ENCODE data around the gene INF2.
A peak's percentile ranks its signal among the peaks of the same experiment; 100 is the strongest.

INF2 gene

DNA sequence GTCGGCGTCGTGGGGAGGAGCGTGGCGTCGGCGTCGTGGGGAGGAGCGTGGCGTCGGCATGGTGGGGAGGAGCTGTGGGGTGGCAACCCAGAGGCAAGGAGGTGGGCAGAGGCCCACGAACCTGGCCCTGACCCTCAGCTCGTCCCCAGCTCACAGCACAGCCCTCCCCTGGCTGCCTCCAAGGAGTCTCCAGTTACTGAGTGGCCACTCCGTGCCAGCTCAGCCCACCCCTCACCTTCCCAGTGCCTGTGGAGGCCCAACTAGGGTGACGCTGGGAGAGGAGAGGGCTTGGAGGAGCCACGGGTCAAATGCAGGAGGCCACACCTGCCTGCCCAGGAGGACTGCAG, 40.4 kb downstream of the INF2 start:
- Histone ChIP-seq H3F3A (ENCODE audit: insufficient read depth, low read length) (no peaks in the 10 kb centered on the region), H4K20me1 (ENCODE audit: insufficient read depth, low read length) (no peaks in the 10 kb centered on the region), H3K27me3 (replicated peaks; ENCODE audit: insufficient read depth, low read length) (peaks cover 28% of the 10 kb centered on the region), H3K27ac (ENCODE audit: low read length) (no peak overlapping the region), H3K36me3 (replicated peaks; ENCODE audit: insufficient read depth, low read length) (no peaks in the 10 kb centered on the region), H3K4me3 (ENCODE audit: low read length) (no peak overlapping the region), H3K4me2 (ENCODE audit: low read depth, low read length) (no peak overlapping the region), H2AFZ (ENCODE audit: low read length) (no peak overlapping the region), H3K9me3 (replicated peaks; ENCODE audit: insufficient read depth, low read length) (no peaks in the 10 kb centered on the region), H3K79me2 (ENCODE audit: low read length) (no peaks in the 10 kb centered on the region), H3K9me2 (replicated peaks; ENCODE audit: insufficient read depth, low read length) (no peaks in the 10 kb centered on the region), H3K4me1 (ENCODE audit: low read length) (no peaks in the 10 kb centered on the region), H3K9ac (ENCODE audit: low read length) (no peak overlapping the region)
- TF ChIP-seq EZH2 (optimal IDR thresholded peaks at IDR 0.05; ENCODE audit: low read depth, low read length) (no peak), EZH2phosphoT487 (IDR thresholded peaks at IDR 0.05; ENCODE audit: low read length) (no peak)
- TF ChIP-seq, protein P1, sequence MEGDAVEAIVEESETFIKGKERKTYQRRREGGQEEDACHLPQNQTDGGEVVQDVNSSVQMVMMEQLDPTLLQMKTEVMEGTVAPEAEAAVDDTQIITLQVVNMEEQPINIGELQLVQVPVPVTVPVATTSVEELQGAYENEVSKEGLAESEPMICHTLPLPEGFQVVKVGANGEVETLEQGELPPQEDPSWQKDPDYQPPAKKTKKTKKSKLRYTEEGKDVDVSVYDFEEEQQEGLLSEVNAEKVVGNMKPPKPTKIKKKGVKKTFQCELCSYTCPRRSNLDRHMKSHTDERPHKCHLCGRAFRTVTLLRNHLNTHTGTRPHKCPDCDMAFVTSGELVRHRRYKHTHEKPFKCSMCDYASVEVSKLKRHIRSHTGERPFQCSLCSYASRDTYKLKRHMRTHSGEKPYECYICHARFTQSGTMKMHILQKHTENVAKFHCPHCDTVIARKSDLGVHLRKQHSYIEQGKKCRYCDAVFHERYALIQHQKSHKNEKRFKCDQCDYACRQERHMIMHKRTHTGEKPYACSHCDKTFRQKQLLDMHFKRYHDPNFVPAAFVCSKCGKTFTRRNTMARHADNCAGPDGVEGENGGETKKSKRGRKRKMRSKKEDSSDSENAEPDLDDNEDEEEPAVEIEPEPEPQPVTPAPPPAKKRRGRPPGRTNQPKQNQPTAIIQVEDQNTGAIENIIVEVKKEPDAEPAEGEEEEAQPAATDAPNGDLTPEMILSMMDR (IDR thresholded peaks at IDR 0.05; ENCODE audit: low read length) = no peak
- DNase-seq = no peak

DNA sequence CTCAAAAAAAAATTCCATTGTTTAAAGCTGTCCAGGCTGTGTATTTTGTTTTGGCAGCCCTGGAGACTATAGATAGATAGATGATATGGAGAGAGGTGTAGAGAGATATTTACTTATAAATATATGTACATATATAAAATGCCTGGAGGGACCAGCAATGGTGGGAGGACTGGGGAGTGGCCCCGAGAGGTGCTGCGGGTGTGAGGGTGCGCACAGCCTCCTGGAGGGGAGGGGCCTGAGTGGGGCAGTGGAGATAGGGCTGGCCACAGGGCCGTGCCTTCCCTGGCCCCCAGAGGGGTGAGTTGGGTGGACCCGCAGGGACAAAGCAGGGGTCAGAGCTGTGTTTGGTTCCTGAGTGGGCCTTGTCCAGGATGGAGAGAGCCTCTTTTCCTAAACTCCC, 41.1 kb downstream of the INF2 start:
- H3K4me1 ChIP-seq (ENCODE audit: low read length) = no peaks in the 10 kb centered on the region
- H3K27ac ChIP-seq (ENCODE audit: low read length) = no peak overlapping the region
- DNase-seq = no peak
- peaks cover 21% of the 10 kb centered on the region for H3K27me3 ChIP-seq (replicated peaks; ENCODE audit: insufficient read depth, low read length)
- no peaks in the 10 kb centered on the region for H4K20me1 ChIP-seq (ENCODE audit: insufficient read depth, low read length)
- no peak overlapping the region for H3K4me3 ChIP-seq (ENCODE audit: low read length)
- no peaks in the 10 kb centered on the region for H3K9me3 ChIP-seq (replicated peaks; ENCODE audit: insufficient read depth, low read length)
- H3K79me2 ChIP-seq (ENCODE audit: low read length) = no peaks in the 10 kb centered on the region
- no peaks in the 10 kb centered on the region for H3K9me2 ChIP-seq (replicated peaks; ENCODE audit: insufficient read depth, low read length)
- H3K4me2 ChIP-seq (ENCODE audit: low read depth, low read length) = no peak overlapping the region
- H3F3A ChIP-seq (ENCODE audit: insufficient read depth, low read length) = no peaks in the 10 kb centered on the region
- no peaks in the 10 kb centered on the region for H3K36me3 ChIP-seq (replicated peaks; ENCODE audit: insufficient read depth, low read length)
- no peak overlapping the region for H3K9ac ChIP-seq (ENCODE audit: low read length)
- no peak overlapping the region for H2AFZ ChIP-seq (ENCODE audit: low read length)
- TF ChIP-seq EZH2phosphoT487 (IDR thresholded peaks at IDR 0.05; ENCODE audit: low read length) = no peak
- TF ChIP-seq, protein P1 (IDR thresholded peaks at IDR 0.05; ENCODE audit: low read length) = no peak
- no peak for TF ChIP-seq EZH2 (optimal IDR thresholded peaks at IDR 0.05; ENCODE audit: low read depth, low read length)

DNA sequence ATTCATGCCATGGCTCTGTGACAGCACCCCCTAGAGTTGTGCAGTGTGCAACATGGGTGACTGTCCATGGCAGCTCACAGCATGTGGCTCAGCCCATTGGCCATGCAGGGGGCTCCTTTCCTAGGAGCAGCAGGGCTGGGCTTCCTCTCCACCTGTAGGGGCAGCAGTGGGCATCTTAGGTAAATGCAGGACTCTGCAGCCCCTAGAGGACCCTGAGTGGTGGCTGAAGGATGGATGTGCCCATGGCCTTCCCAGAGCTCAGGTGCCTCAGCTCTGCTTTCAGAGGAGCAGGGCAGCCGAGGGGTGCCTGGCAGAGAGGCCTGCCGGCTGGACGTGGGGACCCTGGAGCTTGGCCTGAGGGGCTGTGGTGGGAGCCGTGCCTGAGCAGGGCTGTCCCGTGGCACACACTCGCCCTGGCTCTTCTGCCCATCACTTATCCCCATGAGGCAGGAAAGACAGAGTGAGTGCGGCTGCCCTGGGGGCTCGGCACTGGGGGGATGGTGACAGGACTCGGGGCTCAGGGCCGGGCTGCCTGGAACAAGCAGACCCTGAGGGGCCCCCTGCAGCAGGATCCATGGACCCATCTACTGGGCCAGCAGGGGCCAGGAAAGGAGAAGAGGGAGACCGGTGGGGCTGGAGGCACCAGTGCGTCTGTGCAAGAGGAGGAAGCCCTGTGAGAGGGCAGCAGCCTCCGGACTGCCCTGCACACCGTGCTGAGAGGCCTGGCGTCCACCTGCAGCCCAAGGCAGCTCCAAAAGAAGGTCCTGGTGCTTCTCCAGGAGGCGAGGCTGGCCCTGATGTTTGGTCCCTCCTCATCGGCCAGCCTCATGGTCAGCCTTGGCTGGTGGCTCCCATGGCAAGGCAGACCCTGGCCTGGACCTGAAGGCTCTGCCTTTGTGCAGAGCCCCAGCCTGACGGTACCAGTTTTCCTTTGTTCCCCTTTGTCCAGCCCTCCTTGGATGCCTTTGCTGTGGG, 42.2 kb downstream of the INF2 start:
- no peaks in the 10 kb centered on the region for H3K9me2 ChIP-seq (replicated peaks; ENCODE audit: insufficient read depth, low read length)
- H3F3A ChIP-seq (ENCODE audit: insufficient read depth, low read length) = no peaks in the 10 kb centered on the region
- H3K4me1 ChIP-seq (ENCODE audit: low read length) = no peaks in the 10 kb centered on the region
- H3K9ac ChIP-seq (ENCODE audit: low read length) = no peak overlapping the region
- no peak overlapping the region for H3K4me3 ChIP-seq (ENCODE audit: low read length)
- no peaks in the 10 kb centered on the region for H4K20me1 ChIP-seq (ENCODE audit: insufficient read depth, low read length)
- H3K27me3 ChIP-seq (replicated peaks; ENCODE audit: insufficient read depth, low read length) = peaks cover 14% of the 10 kb centered on the region
- no peak overlapping the region for H3K4me2 ChIP-seq (ENCODE audit: low read depth, low read length)
- H3K36me3 ChIP-seq (replicated peaks; ENCODE audit: insufficient read depth, low read length) = no peaks in the 10 kb centered on the region
- TF ChIP-seq, protein P1 (IDR thresholded peaks at IDR 0.05; ENCODE audit: low read length) = peak; percentile 22
- no peak for TF ChIP-seq EZH2phosphoT487 (IDR thresholded peaks at IDR 0.05; ENCODE audit: low read length)
- no peaks in the 10 kb centered on the region for H3K79me2 ChIP-seq (ENCODE audit: low read length)
- no peak for DNase-seq
- no peak overlapping the region for H3K27ac ChIP-seq (ENCODE audit: low read length)
- no peaks in the 10 kb centered on the region for H3K9me3 ChIP-seq (replicated peaks; ENCODE audit: insufficient read depth, low read length)
- H2AFZ ChIP-seq (ENCODE audit: low read length) = no peak overlapping the region

Data from MM.1S (cell line).